NOMO-1 (cell line): ENCODE results near the gene PLEK.
"Not testable (repeated sequence)": the region's sequence is repeated elsewhere in the genome, so short reads cannot be mapped to it uniquely, and the experiment has no call there.

Experiments used
- DNase-seq, 2 experiments: peaks; one replicate each; lab custom pipeline; 2025; ENCODE audit not compliant: unreplicated experiment in 2 of 2; lab: John Stamatoyannopoulos, UW

The PLEK gene

GRCh38 chr2:68351997-68352396 lies 13.1 kb upstream of the PLEK start:
- DNase-seq, result no peak

- DNase-seq, result no peak
Observed at GRCh38 chr2:68352651-68353391, 12.3 kb upstream of the PLEK start.

DNA sequence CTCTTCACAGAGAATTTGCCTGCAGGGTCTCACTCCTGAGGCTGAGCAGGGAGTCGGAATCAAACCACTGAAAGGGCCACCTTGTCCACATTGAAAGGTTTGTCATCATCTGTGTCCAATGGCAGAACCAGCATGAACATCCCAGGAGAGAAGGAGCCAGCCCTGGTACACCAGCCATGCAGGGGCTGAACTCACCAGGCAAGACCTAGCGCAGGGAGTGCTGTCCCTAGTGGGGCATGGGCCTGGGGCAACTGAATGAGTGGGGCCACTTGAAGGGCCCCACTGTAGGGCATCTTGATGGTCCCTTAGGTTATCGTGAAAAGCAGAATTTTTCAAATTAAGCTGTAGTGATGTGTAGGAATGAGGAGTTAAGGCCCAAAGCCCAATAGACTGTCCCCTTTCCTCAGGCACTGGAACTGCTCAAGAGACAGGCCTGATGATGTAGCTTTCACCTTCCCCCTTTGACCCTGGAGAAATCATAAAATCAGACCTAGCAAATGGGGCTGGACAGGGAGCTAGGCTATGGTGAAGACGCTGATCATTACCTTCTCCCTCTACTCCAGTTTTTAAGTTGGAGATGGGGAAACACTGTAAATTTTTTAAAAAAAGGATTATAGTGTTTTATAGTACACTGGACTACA lies 8.4 kb upstream of the PLEK start:
- DNase-seq, result no peak

DNA sequence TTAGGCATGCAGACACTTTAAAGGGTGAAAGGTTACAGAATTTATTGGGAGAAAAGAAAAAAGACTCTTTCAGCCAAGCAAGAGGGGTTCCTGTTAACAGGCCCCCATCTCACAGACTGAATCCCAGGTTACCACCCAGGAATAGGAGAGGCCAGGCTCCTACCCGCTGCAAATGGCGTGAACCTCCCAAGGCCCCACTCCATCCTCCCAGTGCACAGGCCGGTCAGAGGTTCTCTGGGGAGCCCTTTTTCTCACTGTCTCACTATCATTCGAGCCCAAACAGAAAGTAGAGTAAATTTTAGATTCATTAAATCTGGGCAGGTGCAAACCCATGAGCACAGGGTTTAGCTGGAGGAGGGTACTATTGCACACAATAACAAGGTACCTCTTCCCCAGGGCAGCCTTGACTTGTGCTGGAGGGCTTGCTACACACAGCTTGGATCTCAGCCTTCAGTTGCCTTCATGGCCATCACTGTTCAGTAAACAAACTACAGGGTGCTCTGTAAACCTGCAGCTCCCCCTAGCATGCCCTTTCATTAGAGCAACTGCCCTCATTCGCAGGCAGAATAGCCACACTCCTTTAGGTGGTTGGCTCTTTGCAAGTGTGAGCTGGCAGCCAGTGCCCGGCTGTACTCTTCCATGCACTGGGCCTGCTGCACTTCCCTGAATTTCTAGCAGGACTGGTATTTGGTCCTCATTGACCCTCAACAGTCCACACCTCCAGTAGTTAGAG lies 7.3 kb upstream of the PLEK start:
- peak; percentile 40 to 59 for DNase-seq

- no peak for DNase-seq
Observed at GRCh38 chr2:68359889-68360288, 5.2 kb upstream of the PLEK start.

DNA sequence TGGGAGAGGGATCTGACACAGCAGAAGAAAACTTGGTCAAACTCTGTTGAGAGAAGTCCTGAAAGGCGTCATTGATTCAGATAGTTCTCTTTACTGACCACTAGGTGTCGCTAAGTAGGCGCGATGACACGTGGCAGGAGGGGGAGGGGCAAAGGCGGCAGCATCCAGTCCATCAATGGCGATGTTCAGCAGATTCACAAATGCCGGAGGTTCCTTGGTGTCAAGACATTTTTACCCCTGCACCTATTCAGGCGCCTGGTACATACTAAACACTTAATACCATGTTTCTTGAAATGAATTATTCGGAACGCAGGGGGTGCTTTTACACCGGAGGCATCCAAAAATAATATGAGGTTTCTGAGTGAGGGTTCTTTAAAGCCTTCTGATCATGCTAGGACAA lies 3.0 kb upstream of the PLEK start:
- DNase-seq, result peak; percentile 74 to 85

- DNase-seq, result no peak
Observed at GRCh38 chr2:68362749-68363148, 2.3 kb upstream of the PLEK start.

DNA sequence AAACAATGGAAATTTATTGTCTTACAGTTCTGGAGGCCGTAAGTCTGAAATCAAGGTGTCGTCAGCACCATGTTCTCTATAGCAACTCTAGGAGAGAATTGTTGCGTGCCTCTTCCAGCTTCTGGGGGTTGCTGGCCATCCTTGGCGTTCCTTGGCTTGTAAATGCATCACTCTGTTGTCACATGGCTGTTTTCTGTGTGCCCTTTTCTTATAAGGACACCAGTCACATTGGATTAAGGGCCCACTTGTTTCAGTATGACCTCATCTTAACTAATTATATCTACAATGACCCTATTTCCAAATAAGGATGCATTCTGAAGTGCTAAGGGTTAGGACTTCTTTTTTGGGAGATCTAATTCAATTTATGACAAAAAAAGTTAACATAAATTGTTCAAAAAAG lies 1.4 kb upstream of the PLEK start:
- no peak for DNase-seq

GRCh38 chr2:68366083-68366560 lies 1.0 kb downstream of the PLEK start:
- DNase-seq, result peak; percentile 32 to 66

- peak; percentile 61 to 90 for DNase-seq
Observed at GRCh38 chr2:68367953-68368653, 3.0 kb downstream of the PLEK start.

- no peak for DNase-seq
Observed at GRCh38 chr2:68368654-68369336, 3.7 kb downstream of the PLEK start.

- DNase-seq, result no peak
Observed at GRCh38 chr2:68369337-68369734, 4.3 kb downstream of the PLEK start.

- DNase-seq, result no peak
Observed at GRCh38 chr2:68371138-68371537, 6.1 kb downstream of the PLEK start.

DNA sequence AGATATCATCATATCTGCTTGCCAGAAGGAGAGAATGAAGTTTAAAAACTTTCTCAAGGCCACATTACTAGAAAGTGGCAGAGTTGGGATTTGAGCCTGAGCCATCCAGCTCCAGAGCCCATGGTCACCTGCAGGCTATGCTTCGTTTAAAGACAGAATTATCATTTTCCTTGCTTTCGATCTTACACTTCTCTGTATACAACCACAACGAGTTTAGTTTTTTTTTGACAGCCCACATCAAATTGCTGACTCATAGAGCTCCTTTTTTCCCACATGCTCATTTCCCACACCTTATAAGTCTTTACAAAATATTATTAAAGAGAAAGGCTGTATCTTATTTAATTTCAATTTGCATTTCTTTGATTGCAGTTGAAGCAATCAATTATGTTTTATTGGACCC lies 6.5 kb downstream of the PLEK start:
- no peak for DNase-seq

- DNase-seq, result no peak
Observed at GRCh38 chr2:68372485-68372884, 7.4 kb downstream of the PLEK start.

DNA sequence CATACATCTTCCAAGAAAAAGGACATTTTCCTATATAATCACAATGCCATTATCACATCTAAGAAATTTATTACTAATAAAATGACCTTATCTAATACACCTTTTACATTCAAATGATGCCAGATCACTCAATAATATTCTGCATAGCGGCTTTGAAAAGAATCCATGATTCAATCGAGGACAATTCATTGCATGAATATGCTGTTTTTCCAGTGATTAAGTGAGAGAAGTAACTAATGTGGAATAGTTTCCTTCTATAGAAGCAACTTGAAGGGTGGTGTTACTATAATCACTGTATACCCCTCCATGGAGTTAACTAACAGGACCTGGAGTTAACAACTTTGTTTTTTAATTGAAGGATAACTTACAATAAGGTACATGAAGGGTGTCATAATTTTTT lies 9.1 kb downstream of the PLEK start:
- DNase-seq, result no peak

- no peak for DNase-seq
Observed at GRCh38 chr2:68375582-68375981, 10.5 kb downstream of the PLEK start.

GRCh38 chr2:68377137-68377780 lies 12.2 kb downstream of the PLEK start:
- DNase-seq, result peak in 1 of 2 experiments; percentile 29

GRCh38 chr2:68378779-68379178 lies 13.7 kb downstream of the PLEK start:
- not testable (repeated sequence) for DNase-seq

- no peak for DNase-seq
Observed at GRCh38 chr2:68379184-68379708, 14.2 kb downstream of the PLEK start.
